Retinal pigment epithelial cell (primary cell): ENCODE data around the gene NATD1.

Source experiments
- DNase-seq: peaks from one replicate; pipeline ENCODE4 v3.0.0-alpha.2; 2010; ENCODE audit warnings: low read depth
- H3K4me3 ChIP-seq: 2 replicates; pipeline ENCODE4 v1.5.1; 2011; ENCODE audit warnings: mild to moderate bottlenecking, low read length, control low read depth, moderate library complexity
- TF ChIP-seq, protein P1 (sequence below): conservative IDR thresholded peaks from 2 replicates; pipeline ENCODE4 v1.5.1; 2011; ENCODE audit warnings: low read depth, low read length, control low read depth, inconsistent platforms

Gene NATD1

DNA sequence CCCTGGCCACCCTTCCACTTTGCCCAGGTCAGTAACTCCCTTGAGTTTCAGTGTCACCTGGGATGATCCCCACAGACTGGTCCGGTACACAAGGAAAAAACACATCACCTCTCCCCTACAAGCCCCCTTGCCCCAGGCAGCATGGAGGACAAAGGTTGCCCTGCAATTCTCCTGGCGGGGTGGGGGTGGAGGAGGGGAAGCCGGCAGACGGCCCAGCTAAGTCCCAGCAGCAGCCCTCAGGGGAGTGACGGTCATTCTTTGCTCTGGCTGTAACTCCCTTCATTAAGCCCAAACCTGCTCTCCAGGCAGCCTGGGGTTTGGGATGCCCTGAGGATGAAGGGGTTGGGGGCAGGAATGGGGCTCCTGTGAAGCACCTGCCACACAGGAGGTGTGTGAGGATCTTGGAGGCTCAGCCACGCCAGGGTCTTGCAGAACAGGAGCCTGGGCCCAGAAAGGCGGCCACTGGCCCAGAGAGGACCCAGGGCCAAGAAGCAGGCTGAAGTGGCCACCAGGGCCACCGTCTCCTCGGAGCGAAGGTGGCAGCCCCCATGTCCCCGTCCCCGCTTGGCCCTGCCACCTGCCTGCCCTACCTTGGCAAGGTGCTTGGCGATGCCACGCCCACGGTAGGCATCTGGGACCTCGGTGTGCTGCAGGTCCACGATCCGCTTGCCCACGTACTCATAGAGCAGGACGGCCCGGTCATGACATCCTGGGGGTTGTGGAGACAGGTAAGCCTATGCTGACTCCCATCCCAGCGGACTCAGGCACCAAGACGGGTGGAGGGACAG, 9.5 kb downstream of the NATD1 start:
- DNase-seq, result no peak
- TF ChIP-seq, protein P1, sequence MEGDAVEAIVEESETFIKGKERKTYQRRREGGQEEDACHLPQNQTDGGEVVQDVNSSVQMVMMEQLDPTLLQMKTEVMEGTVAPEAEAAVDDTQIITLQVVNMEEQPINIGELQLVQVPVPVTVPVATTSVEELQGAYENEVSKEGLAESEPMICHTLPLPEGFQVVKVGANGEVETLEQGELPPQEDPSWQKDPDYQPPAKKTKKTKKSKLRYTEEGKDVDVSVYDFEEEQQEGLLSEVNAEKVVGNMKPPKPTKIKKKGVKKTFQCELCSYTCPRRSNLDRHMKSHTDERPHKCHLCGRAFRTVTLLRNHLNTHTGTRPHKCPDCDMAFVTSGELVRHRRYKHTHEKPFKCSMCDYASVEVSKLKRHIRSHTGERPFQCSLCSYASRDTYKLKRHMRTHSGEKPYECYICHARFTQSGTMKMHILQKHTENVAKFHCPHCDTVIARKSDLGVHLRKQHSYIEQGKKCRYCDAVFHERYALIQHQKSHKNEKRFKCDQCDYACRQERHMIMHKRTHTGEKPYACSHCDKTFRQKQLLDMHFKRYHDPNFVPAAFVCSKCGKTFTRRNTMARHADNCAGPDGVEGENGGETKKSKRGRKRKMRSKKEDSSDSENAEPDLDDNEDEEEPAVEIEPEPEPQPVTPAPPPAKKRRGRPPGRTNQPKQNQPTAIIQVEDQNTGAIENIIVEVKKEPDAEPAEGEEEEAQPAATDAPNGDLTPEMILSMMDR, result no peak
- H3K4me3 ChIP-seq, result no peak overlapping the region

DNA sequence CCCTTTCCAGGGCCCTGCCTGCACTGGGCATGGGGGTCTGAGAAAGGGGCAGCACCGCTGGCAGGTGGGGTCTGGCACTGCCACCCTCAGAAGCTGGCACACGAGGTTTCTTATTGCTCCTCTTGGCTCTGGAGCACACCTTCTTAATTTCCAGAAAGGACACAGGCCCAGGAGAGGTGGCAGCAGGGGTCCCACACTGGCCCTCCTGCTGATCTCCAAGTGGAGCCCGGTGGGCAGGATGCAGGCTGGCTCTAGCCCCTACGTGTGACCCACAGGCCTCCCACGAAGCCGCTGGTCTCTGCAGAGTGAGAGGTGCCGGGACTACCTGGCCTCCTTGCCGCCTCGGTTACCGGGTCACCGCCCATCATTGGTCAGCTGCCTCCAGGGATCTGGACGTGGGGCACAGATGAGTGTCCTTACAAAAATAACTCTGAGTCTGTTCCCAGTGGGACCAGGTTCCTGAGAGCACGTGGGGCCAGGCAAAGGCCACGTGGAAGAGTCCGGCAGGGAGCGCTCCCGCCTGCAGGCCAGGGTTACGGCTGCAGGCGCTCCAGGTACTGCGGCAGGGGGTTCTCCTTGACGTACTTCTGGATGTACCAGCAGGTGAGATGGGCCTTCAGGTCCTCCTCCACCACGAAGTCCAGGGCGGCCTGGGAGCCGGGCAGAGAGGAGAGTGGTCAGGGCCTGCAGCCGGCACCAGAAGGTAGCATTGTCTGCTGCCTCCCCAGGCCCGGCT, 10.3 kb downstream of the NATD1 start:
- DNase-seq, result no peak
- TF ChIP-seq, protein P1, result no peak
- no peak overlapping the region for H3K4me3 ChIP-seq

DNA sequence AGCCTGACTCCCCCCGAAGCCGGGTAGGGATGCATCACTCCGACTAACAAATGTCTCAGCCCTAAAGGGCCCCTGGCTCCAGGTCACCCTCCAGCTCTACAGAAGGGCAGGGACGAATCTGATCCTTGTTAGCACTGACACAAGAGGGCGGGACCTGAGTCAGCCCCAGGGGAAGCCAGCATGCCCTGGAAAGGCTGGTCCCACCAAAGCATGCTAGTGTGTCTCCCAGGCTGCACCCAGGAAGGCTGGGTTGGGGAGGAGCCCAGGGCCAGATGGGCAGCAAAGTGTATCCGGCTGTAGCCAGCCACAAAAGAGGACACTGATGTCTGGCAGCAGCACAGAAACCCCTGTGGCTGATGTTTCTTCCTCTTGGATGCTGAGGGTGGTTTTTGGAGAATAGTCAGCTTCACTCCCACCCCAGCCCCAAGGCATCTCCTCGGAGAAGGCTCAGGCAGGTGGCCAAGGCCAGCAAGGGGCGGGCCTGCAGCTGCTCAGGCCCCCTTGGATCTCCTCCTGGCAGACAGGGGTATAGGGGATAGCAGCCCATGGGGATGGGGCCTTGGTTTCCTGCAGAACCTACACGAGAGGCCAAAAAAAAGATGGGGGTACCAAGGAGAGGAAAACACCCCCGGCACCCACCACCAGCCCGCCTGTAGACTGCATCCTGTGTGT, 11.0 kb downstream of the NATD1 start:
- DNase-seq, result no peak
- TF ChIP-seq, protein P1, result no peak
- H3K4me3 ChIP-seq, result no peak overlapping the region

DNA sequence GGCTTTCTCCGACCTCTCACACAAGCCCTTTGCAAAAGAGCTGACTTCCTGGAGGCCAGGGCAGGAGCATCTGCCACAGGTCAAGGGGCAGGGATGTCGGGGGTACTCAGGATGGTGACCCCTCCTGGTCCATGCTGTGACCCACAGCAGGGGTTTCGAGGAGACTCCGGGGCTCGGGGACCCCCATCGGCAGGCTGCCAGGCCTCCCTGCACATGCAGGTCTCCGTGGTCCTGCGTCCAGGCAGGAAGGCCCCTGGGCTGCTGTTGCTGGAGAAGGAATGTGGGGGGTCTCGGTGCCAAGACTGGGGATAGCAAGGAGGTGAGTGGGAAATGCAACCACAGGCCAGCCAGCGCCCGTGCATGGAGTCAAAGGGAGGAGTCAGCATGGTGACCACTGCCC, 11.6 kb downstream of the NATD1 start:
- TF ChIP-seq, protein P1, result no peak
- DNase-seq, result no peak
- H3K4me3 ChIP-seq, result no peak overlapping the region

DNA sequence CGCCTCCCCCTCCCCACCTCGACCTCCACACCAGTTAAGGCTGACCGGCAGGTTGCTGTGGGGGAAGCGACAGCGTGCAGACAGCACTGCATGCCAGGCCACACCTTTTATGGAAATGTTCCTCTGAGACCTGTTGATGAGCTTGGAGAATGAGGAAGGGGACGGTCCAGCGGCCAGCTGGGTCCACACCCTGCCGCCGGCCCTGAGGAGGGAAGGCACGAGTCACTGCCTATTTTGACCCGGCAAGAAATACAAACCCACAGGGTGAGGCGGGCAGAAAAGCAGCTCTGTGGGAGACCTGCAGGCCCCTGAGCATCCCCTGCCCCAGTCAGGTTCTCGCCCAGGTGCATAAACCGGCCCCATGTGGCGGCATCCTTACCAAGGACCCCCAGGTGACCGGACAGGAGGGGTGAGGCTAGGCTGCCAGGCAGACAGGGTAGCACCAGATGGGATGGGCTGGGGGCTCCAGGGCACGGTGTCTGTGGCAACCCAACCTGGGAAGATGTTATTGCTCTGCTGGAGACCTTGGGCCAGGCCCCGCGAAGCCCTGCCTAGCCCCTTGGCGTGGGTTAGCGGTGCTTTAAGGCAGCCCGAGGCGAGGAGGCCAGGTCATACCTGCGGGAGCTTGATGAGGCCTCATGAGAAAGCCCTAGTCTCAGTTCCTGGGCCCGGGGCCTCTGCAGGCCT, 12.7 kb downstream of the NATD1 start:
- DNase-seq, result no peak
- no peak overlapping the region for H3K4me3 ChIP-seq
- TF ChIP-seq, protein P1, result no peak

DNA sequence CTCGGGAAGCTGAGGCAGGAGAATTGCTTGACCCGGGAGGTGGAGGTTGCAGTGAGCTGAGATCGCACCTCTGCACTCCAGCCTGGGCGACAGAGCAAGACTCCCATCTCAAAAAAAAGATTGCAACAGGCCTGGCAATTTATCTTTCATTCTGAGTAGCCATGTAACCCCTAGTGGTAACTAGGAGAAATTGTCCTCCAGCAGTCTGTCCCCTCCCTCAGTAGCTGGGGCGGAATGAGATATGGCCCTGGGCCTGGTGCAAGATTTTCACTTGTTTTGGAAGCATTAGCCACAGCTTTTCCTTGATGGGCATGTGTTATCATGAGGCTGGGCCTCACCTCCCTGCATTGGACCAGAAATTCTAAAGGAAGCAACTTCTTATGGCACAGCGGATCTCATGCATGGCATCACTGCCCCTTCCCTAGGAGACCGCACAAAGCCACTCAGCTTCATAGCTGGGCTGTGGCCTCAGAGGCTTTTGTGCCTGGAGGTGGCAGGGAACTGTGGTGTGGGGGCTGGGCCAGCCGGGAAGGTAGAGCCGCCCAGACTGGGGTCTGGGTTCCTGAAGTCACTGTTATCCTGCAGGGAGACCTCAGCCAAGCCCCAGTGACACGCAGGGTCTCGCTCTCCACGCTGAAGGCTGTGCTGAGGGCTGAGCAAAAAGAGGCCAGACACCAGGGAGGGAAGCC, 13.4 kb downstream of the NATD1 start:
- TF ChIP-seq, protein P1, result peak; percentile 63

More for the DNA sequence above, 13.4 kb downstream of the NATD1 start:
- no peak overlapping the region for H3K4me3 ChIP-seq
- no peak for DNase-seq
